Stomach (tissue), 9 donors: ENCODE measurements around the gene NCOA6. TPM values are rescaled to one million over a fixed set of nuclear protein-coding genes. Genes with fewer than 3 reads are reported as not detected.

ENCODE experiments used
- DNase-seq, 2 donors: peaks; one replicate each; pipeline versions ENCODE4 v3.0.0 to v3.0.0-alpha.2; 2013 to 2019
- H3K27ac ChIP-seq, 5 donors: fragments of 200-600 bp in 4 of 5; sonication (generic) in 4 of 5; one replicate each; pipeline ENCODE4 v1.5.1; 2013 to 2019; ENCODE audit warnings: mild to moderate bottlenecking in 1 of 5, moderate library complexity in 1 of 5
- H3K27me3 ChIP-seq, 3 donors: fragments of 200-600 bp; sonication (generic); one replicate each; pipeline ENCODE4 v1.5.1; 2017 to 2019; ENCODE audit warnings: mixed run types in 1 of 3
- H3K36me3 ChIP-seq, 4 donors: fragments of 200-600 bp; sonication (generic); 1 replicate in 3 of 4; 2 replicates in 1 of 4; pipeline ENCODE4 v1.5.1; 2016 to 2019
- H3K4me1 ChIP-seq, 4 donors: fragments of 200-600 bp; sonication (generic); one replicate each; pipeline ENCODE4 v1.5.1; 2016 to 2019
- H3K4me3 ChIP-seq, 4 donors: fragments of 200-600 bp; sonication (generic) in 3 of 4; one replicate each; pipeline ENCODE4 v1.5.1; 2016 to 2019; ENCODE audit warnings: mild to moderate bottlenecking in 1 of 4
- H3K9me3 ChIP-seq, 4 donors: fragments of 200-600 bp; sonication (generic); one replicate each; pipeline ENCODE4 v1.5.1; 2016 to 2019
- CTCF ChIP-seq, 7 experiments: fragments of 450-650 bp in 4 of 7; fragments of 200-600 bp in 3 of 7; sonication (generic) in 3 of 7; IDR thresholded peaks; one replicate each; pipeline ENCODE4 v1.5.1; 2016 to 2019; ENCODE audit warnings: antibody characterized with exemption in 7 of 7, control low read depth in 2 of 7, mild to moderate bottlenecking in 1 of 7
- EP300 ChIP-seq: sonication (generic); formaldehyde crosslinking; IDR thresholded peaks from one replicate; pipeline ENCODE4 v1.6.1; 2017; ENCODE audit warnings: antibody characterized with exemption
- POLR2A ChIP-seq, 4 donors: fragments of 450-650 bp; IDR thresholded peaks; one replicate each; pipeline ENCODE4 v1.6.1; 2016; ENCODE audit warnings: antibody characterized with exemption in 4 of 4, control low read depth in 2 of 4, mild to moderate bottlenecking in 1 of 4, moderate library complexity in 1 of 4
- POLR2AphosphoS5 ChIP-seq, 3 donors: sonication (generic); formaldehyde crosslinking; IDR thresholded peaks; one replicate each; pipeline ENCODE4 v1.6.1; 2016; ENCODE audit warnings: antibody characterized with exemption in 3 of 3
- WGBS, 5 donors: extraction: QIAGEN DNeasy Blood & Tissue Kit in 3 of 5; methylation state at CpG; one replicate each; pipeline versions ENCODE4 v1.1.5 to v1.1.7; 2013 to 2018; 5-methylcytosine and 5-hydroxymethylcytosine counted together
- intact Hi-C: fragments of 100-400 bp; cut with DNase I; formaldehyde crosslinking; loops from one replicate; pipeline ENCODE4 v1.15.1; 2023; ENCODE audit warnings: low total_unique reads
- polyA plus RNA-seq, 3 donors: library from polyadenylated mRNA; stranded (reverse); fragments of 200-250 nt; gene quantifications; one replicate each; pipeline ENCODE4 v1.2.3, GENCODE V29; 2013
- total RNA-seq, 5 donors: library from RNA; depleted of rRNA; stranded (reverse); fragments of >200 nt; gene quantifications; one replicate each; pipeline versions ENCODE4 v1.1.0 to v1.2.3, GENCODE V29; 2014 to 2016
- donor health status: healthy with polysubstance abuse.
- donor health status: Bipolar disorder and iron deficiency.
- donor health status: healthy.

NCOA6 gene
- total and polyA plus RNA-seq, 8 donors: 9.7 to 63.8 (median 20.7) TPM

- no peak for TF ChIP-seq EP300
- no peak for TF ChIP-seq POLR2AphosphoS5 (IDR thresholded peaks at IDR 0.05)
- no peak for TF ChIP-seq POLR2A (IDR thresholded peaks at IDR 0.05)
- no peak for TF ChIP-seq CTCF (IDR thresholded peaks at IDR 0.05)
- intact Hi-C loops: no loop called here
- H3K9me3 ChIP-seq: no peaks in the 10 kb centered on the region
- H3K27ac ChIP-seq: no peak overlapping the region
- DNase-seq: no peak
- H3K4me3 ChIP-seq: no peak overlapping the region
- no peaks in the 10 kb centered on the region for H3K36me3 ChIP-seq
- peaks cover 0 to 8% (median 0%) of the 10 kb centered on the region in 3 donors for H3K27me3 ChIP-seq
- H3K4me1 ChIP-seq: peaks cover 5 to 12% (median 9%) of the 10 kb centered on the region in 4 donors
- 73 to 91% (median 73%) methylated on average over 3 of the region's 3 CpGs for WGBS, 5 donors
Observed at GRCh38 chr20:34829191-34829590, 3.7 kb upstream of the NCOA6 start.

DNA sequence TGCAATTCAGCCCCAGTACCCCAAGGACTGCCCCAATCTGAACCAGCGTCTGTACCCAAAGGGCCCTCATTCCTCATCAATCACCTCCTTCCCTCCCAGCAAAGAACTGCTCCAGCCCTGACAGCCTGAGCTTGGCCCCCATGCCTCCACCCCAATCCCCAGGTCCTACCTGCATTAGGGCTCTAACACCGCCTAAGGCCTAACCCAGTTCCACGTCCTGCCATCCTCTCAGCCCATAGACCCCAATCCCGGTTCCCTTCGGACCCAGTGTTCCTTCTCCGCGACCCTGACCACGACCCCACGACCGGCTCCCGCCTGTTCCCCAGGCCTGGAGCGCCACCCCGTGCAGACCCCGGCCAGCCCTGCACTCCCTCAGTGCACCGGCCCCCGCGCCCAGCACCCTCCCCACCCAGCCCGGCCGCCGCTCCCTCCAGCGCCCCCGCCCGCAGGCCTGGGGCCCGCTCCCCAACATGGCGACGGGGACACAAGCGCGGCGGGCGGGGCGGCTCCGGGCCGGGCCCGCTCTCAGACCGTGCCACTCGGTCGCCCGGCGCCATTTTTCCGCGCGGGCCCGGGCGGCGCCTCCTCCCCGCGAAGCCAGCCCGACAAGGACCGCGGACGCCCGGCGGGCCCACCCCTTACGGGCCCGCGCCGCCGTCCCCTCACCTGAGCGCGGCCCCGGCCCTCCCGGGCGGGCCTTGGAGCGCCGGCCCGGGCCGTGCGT is 483 bp downstream of the NCOA6 start:
- peak; percentile 61 to 89 for DNase-seq
- Histone ChIP-seq H3K9me3 (no peaks in the 10 kb centered on the region), H3K27me3 (no peaks in the 10 kb centered on the region), H3K4me1 (peaks cover 30 to 54% (median 43%) of the 10 kb centered on the region in 4 donors), H3K27ac (peak overlapping the region; percentile 85 to 99 (median 97)), H3K36me3 (no peaks in the 10 kb centered on the region), H3K4me3 (peak overlapping the region; percentile 85 to 95 (median 92))
- no peak for TF ChIP-seq CTCF (IDR thresholded peaks at IDR 0.05)
- no peak for TF ChIP-seq EP300
- no peak for TF ChIP-seq POLR2AphosphoS5 (IDR thresholded peaks at IDR 0.05)
- no peak for TF ChIP-seq POLR2A (IDR thresholded peaks at IDR 0.05)
- 0 to 2% (median 0%) methylated on average over 23 to 68 of the region's 68 CpGs for WGBS, 5 donors
- intact Hi-C loops: no loop called here

DNA sequence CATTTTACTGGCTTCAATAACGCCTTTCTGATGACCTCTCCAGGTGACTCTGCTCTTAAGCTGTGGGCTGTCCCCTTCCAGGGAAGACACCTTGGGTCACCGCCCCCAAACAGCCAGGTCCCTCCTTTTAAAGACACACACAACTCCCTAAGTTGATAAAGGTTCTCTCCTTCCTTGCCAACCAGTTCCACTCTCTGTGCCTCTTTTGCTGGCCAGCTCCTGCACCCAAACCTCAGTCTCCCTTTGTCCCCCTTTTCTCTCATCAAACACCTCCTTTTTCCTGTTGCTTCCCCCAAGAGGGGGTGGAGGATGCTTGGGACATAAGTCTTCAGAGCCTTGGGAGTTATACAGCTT is 1.0 kb downstream of the NCOA6 start:
- intact Hi-C loops: no loop called here
- Histone ChIP-seq H3K4me3 (peak overlapping the region; percentile 85 to 95 (median 92)), H3K27me3 (no peaks in the 10 kb centered on the region), H3K4me1 (peaks cover 32 to 60% (median 46%) of the 10 kb centered on the region in 4 donors), H3K36me3 (no peaks in the 10 kb centered on the region), H3K9me3 (no peaks in the 10 kb centered on the region), H3K27ac (peak overlapping the region; percentile 85 to 99 (median 97))
- peak in 2 of 3 donors; percentile 59 to 89 for TF ChIP-seq POLR2AphosphoS5 (IDR thresholded peaks at IDR 0.05)
- no peak for TF ChIP-seq CTCF (IDR thresholded peaks at IDR 0.05)
- TF ChIP-seq POLR2A (IDR thresholded peaks at IDR 0.05): peak in 1 of 4 donors; percentile 53
- TF ChIP-seq EP300: no peak
- peak; percentile 79 to 90 for DNase-seq
- 3 to 7% (median 4%) methylated on average over 2 of the region's 2 CpGs for WGBS, 5 donors

DNA sequence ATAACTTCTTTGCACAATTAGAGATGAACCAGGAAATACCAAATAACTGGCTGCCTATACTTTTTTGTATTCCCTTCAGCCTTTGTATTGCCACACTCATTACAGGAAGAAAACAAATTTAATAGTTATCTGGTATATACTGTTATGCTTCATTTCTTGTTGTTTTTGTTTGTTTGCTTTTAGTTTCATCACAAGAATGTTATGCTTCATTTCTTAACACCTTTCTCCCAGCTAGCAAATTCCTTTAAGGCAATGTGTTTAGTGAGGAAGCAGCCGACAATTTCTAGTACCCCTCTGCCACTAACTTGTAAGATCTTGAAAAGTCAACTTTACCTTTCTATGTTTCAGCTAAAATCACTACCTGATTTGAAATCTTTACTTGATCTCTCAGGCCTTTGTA is 1.4 kb downstream of the NCOA6 start:
- WGBS, 5 donors: 8 to 31% (median 22%) methylated on average over 1 of the region's 1 CpG
- H3K9me3 ChIP-seq: no peaks in the 10 kb centered on the region
- no peaks in the 10 kb centered on the region for H3K36me3 ChIP-seq
- H3K4me1 ChIP-seq: peaks cover 36 to 64% (median 50%) of the 10 kb centered on the region in 4 donors
- TF ChIP-seq EP300 (no peak), CTCF (IDR thresholded peaks at IDR 0.05) (no peak), POLR2AphosphoS5 (IDR thresholded peaks at IDR 0.05) (no peak), POLR2A (IDR thresholded peaks at IDR 0.05) (no peak)
- intact Hi-C loops: no loop called here
- peak overlapping the region in 4 of 5 donors; percentile 85 to 99 (median 92) for H3K27ac ChIP-seq
- H3K4me3 ChIP-seq: peak overlapping the region; percentile 85 to 95 (median 92)
- no peaks in the 10 kb centered on the region for H3K27me3 ChIP-seq
- no peak for DNase-seq
